GM12873 (cell line): ENCODE data around the gene ABHD16B.

Source experiments
- TF ChIP-seq, protein P1 (sequence below): IDR thresholded peaks from 2 replicates; pipeline ENCODE4 v1.5.1; 2012; ENCODE audit warnings: low read depth, mild to moderate bottlenecking, moderate library complexity, low read length, control low read depth; ENCODE audit not compliant: insufficient read depth; ENCODE audit errors: missing control alignments

The ABHD16B gene

DNA sequence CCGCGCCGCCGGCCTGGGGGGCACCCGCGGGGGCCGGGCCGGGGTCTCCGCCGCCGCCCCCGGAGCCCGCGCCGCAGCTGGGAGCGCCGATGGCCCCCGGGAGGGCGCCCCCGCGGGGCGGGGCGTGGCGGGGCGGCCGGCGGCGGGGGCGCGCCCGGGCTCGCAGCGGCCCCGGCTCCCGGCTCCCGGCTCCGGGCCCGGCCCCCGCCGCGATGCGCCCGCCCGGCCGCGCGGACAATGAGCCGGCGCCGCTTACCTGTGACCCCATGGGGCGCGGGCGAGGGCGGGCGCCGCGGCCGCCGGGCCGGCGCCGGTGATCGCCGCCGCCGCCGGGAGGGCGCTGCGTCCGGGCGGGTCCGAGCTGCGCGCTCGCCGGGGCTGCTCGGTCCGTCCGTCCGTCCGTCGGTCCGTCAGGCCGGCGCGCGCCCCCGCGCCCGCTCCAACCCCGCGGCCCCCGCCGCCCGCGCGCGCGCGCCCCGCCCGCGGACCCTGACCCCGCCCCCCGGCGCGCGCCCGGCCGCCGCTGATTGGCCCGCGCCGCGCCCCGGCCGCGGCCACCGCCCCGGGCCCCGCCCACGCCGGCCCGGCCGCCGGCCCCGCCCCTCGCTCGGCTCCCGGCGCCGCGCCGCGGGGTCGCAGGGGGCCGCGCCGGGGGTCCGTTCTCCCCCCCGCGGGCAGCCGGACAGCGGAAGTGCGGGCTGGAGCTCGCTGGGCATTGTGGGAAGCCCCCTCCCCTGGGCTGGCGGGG lies 30.3 kb upstream of the ABHD16B start, which contains the start of gene ZBTB46:
Gene ZBTB46, minus strand, starts transcription at position 424 of the 748 bp plus-strand sequence. CDS start 40,507 bp downstream, outside the sequence.
- TF ChIP-seq, protein P1, sequence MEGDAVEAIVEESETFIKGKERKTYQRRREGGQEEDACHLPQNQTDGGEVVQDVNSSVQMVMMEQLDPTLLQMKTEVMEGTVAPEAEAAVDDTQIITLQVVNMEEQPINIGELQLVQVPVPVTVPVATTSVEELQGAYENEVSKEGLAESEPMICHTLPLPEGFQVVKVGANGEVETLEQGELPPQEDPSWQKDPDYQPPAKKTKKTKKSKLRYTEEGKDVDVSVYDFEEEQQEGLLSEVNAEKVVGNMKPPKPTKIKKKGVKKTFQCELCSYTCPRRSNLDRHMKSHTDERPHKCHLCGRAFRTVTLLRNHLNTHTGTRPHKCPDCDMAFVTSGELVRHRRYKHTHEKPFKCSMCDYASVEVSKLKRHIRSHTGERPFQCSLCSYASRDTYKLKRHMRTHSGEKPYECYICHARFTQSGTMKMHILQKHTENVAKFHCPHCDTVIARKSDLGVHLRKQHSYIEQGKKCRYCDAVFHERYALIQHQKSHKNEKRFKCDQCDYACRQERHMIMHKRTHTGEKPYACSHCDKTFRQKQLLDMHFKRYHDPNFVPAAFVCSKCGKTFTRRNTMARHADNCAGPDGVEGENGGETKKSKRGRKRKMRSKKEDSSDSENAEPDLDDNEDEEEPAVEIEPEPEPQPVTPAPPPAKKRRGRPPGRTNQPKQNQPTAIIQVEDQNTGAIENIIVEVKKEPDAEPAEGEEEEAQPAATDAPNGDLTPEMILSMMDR: no peak

GRCh38 chr20:63831646-63831992 lies 29.7 kb upstream of the ABHD16B start:
- TF ChIP-seq, protein P1: no peak

DNA sequence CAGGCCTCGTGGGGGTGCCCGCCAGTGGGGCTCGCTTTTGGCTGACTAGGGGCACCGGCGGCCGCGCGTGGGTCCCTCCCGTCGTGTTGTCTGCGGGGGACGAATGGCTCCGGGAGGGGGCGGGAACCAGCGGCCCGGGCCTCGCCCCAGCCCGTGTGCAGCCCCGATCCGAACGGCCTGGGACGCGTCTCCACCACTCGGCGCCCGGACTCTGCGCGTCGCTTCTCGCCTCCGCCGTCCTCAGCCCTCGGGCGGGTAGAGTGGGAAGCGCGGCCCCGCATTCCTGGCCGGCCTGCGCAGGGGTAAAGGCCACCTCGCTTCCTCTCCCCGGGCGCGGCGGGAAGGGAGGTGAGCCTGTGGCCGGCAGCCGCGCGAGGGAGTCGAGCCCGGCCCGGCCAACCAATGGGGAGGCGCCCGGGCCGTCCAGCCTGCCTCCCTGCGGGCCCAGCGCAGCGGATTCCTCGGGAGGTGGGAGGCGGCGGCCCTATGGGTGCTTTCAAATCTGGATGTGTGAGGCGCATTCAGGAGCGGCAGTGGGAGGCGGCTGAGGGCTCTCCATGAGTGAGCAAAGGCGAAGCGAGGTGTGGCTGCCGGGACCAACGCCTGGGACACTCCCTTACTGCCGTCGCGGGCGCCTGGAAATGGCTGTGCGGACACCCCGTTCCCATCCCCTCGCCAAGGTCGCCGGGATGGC lies 29.2 kb upstream of the ABHD16B start:
- TF ChIP-seq, protein P1: no peak

- TF ChIP-seq, protein P1: no peak
These were observed 27.4 kb upstream of the ABHD16B start for GRCh38 chr20:63833776-63834490.

DNA sequence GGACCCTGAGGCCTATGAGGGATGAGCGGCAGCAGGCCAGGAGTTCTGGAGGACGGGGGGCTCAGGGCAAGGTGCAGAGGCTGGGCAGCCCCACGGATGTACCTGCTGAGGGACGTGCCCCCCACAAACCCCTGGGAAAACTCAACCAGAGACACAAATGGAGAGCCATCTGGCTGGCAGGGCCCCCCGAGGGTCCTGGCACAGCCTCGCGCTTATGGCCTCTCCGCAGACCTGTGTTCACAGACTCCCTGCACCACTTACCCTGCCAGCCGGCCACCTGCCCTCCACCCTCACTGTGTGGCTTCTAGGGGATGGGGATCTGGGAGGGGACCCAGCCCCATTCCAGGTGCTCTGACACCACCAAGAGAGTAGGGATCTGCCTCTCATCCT lies 26.8 kb upstream of the ABHD16B start:
- TF ChIP-seq, protein P1: no peak

GRCh38 chr20:63835021-63835858 lies 26.1 kb upstream of the ABHD16B start:
- TF ChIP-seq, protein P1: no peak
